HG03280 (cell line): ENCODE measurements around the gene BANP.
"Not testable (repeated sequence)": the region's sequence is repeated elsewhere in the genome, so short reads cannot be mapped to it uniquely, and the experiment has no call there.

ENCODE experiments used
- ATAC-seq: cut with Tn5 transposase; IDR thresholded peaks from one replicate; pipeline ENCODE4 v1.9.1; 2021; ENCODE audit warnings: mild to moderate bottlenecking, moderate library complexity; ENCODE audit not compliant: unreplicated experiment

Gene BANP, protein sequence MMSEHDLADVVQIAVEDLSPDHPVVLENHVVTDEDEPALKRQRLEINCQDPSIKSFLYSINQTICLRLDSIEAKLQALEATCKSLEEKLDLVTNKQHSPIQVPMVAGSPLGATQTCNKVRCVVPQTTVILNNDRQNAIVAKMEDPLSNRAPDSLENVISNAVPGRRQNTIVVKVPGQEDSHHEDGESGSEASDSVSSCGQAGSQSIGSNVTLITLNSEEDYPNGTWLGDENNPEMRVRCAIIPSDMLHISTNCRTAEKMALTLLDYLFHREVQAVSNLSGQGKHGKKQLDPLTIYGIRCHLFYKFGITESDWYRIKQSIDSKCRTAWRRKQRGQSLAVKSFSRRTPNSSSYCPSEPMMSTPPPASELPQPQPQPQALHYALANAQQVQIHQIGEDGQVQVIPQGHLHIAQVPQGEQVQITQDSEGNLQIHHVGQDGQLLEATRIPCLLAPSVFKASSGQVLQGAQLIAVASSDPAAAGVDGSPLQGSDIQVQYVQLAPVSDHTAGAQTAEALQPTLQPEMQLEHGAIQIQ

DNA sequence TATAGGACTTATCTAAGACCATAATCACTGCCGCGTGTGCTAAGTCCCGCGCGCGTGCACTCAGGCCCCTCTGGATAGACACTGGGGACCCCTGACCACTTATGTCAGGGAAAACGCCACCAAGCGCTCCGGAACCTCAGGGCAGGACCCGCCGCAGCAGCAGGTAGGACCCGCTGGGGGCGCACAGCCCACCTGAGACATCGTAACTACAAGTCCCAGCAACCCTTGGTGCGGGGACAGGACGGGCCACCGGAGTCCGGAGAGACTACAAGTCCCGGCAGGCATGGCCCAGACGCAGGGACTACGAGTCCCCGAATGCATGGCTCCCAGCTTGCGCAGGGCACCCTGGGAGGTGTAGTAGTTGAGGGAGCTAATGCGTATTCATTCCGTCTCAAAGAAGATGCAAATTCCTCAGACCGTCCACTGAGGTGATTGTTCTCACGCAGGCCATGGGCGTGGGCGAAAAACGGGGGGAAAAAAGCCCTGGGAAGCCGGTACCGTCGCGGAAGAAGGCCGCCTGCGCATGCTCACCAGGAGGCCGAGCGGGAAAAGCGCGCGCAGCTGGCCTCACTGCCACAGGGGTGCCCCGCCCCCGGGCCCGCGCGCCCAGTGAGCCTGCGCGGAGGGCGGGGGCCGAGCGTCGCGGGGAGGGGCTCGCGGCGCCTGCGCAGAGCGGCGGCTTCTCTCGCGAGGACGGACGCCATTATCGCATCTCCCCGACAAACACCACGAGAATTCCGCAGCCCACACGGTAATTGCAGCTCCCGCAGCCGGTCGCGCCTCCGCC is at the start of gene BANP:
BANP (plus strand) TSS at position 670 of the 787 bp plus-strand sequence. CDS start 23,682 bp downstream, outside the sequence.
- peak; percentile 87 for ATAC-seq

DNA sequence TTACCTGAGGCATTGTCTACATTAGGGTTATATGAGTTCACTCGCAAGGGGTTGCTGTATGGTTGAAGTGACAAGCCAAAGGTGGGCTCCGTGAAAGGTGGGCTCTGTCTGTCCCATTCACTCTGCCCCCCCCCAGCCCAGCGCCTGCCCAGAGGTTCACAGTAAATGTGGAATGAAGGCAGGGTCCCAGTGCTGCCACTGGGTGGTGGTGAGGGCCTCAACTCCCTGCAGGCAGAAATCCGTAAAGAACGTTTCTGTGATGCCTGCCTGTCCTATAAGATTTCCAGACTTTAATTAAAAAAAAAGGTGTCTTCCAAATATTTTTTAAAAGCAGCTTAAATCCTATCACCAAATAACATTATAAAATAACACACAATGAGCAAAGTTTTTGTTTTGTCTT is 46.3 kb upstream of the BANP start:
- ATAC-seq, result not testable (repeated sequence)

DNA sequence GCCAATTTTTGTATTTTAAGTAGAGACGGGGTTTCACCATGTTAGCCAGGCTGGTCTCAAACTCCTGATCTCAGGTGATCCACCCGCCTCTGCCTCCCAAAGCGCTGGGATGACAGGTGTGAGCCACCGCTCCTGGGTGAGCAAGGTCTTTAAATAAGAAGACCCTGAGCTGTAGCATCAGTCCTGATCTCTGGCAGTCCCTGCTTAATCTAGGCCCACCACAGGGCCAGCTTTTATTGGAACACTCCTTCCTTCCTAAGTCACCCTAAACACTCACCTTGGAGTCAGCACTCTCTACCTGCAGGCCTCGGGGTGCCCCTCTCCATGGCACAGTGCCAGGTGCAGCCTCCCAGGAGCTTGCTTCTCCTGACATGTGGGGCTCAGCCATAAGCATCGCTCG is 45.7 kb upstream of the BANP start:
- not testable (repeated sequence) for ATAC-seq

DNA sequence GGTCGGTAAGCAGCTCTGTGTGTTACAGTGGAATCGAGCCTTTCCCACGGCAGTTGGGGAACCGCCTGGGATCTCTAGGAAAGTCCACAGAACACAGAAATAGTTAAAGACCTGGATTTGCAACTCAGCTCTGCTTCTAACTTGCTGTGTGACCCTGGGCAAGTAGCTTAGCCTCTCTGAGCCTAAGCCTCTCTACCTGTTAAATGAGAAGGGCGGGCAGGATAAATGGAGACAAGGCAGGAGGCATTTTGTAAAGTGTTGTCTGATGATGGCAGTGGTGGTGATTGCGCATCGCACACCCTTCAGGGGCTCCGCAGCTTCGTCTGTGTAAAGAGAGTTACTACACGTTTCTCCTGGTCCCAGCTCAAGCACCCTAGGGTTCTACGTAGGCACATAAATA is 43.1 kb upstream of the BANP start:
- ATAC-seq, result not testable (repeated sequence)

DNA sequence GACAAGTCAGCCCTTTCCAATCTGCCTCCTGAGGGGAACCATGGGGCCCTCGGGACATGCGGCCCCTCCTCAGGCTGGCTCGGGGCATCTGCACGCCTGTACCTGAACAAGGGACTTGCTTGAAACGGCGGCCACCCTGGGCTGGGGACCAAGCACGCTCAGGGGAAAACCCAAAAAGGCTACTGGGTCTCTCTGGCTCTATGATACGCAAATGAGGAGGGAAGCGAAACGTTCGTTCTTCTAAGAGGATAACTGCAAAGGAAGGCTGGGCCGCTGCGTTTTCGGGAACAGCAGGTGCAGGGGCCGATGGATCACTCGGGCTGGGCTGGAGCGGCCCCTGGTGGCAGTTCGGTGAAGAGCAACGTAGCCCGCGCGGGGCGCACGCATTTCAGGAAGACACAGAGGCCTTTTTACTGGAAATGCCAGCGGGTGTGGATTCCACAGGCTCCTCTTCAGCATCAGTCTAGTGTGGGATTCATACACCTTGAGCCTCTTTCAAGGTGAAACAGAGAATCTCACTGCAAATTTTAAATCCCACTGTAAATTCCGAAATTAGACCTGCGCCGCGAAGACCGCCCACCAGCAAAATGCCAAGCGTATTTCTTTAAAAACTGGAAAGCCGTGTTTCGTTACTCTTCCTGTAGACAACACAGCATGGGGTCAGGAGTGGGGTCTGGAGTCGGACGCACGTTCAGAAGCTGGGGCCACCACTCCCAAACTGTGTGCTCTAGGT is 41.9 kb upstream of the BANP start:
- peak; percentile 79 for ATAC-seq

DNA sequence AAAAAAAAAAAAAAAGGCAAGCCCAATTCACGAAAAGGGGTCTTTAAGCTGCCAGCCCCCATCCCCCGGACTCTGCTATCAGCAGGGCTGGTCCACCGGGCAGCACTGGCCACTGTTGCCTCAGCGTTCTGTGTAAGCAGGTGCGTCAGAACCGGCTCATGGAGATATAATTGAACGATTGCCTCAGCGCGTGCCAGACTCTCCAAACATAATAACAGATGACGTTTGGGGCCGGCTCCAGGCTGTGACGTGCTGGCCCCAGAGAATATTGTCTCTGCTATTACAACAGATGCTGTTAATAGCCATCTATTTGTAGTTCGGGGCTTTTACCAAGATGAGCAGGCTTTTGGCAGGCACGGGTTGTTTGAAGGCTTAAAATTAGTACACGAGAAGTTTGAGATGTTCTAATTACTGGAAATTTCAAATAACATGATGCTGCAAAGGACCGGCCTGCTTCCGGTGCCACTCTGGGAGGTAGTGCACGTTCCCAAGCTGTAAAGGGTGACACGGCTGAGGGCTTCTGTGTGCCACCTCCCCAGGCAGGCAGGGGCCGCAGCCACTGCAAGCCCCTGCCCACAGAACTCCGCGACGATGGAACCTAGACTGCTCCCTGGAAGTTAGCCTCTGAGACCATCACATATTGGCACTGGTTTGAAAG is 40.0 kb upstream of the BANP start:
- ATAC-seq, result not testable (repeated sequence)

DNA sequence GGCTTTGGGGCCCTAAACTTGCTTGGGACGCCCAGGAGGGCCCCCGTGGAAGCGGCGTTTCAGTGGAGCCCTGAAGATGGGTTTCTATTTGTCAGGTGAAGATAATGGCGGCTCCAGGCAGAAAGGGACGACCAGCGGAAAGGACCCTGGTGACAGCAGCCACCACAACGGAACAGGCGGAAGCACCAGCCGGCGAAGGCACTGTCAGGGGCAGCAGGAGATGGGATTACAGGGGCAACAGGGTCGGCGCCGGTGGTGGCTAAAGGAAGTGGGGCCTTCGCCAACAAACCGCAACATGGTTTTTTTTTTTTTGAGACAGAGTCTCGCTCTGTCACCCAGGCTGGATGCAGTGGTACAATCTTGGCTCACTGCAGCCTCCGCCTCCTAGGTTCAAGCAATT is 38.5 kb upstream of the BANP start:
- ATAC-seq, result not testable (repeated sequence)

DNA sequence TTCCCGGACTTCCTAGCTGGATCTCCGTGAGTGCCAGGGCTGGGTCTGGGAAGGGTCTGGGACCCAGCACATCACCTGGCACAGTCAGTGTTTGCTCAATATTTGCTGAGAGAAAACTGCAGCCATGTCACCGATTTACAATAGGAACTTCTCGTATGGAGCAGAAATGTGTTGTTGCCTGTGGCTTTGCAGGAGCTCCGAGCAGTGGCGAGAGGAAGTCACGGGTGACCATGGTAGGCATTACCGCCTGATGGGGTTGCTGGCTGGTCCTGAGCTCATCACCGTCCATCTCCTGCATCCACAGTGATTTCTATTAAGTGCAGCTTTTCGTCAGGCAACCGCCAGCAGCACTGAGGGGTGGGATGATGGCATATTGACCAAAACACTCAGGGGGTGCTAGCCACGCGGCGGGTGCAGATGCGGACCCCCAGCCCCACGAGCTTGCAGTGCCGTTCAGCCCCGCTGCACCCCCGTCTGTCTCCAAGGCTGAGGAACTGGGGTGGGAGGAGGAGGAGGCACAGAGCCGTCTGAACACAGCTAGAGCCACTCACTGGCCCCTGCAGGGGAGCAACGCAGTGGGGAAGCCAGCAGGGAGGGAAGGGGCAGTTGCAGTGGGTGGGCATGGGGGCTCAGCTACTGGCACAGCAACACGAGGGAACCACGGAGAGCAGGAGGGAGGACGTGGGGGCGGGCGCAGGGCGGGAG is 37.1 kb upstream of the BANP start:
- not testable (repeated sequence) for ATAC-seq

DNA sequence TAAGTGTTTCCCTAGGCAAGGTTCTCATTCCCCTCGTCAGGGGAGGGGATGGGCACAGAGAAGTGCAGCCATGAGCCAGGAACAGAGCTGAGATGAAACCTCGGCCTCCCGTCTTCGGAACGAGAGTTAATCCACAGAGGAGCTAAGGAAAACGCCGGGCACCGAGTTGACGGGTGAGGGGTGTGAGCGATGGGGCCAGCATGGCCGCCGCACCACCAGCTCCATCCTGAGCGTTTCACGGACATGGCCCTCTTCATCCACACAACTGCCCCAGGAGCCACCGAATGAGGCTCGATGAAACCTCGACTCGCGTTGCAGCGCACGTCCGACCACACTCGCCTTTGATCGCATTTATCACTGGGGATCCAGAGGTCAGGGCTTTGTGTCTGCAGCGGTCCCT is 36.4 kb upstream of the BANP start:
- ATAC-seq, result no peak

DNA sequence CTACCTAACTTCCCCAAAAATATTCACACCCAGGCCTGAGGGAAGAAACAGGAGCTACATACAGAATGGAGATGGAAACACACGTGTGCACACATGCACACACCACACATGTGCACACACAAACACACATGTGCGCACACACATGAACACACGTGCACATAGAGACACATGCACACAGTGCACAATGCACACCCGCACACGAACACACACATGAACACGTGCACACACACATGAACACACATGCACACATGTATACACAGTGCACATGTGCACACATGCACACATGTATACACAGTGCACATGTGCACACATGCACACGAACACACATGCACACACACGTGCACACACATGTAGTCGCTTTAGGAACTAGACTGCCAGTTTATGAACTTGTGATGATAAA is 33.7 kb upstream of the BANP start:
- ATAC-seq, result no peak

DNA sequence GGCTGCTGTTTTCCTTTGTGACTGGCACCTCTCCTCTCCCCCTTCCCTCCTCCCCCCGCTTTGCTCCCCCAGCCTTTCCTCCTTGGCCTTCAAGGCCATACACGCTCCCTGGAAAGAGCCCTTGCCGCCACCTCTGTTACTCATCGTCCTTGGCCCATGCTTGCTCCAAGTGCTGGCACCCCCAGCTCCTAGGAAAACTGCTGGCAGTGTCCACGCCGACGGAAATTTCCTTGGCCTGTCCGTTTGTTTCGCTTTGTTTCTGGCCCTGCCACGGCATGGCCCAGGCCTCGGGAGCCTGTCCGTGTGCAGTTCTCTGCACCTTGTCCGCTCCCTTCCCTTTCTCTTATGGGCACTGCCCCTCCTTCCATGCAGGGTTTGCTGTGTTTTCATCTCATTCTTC is 32.9 kb upstream of the BANP start:
- no peak for ATAC-seq

DNA sequence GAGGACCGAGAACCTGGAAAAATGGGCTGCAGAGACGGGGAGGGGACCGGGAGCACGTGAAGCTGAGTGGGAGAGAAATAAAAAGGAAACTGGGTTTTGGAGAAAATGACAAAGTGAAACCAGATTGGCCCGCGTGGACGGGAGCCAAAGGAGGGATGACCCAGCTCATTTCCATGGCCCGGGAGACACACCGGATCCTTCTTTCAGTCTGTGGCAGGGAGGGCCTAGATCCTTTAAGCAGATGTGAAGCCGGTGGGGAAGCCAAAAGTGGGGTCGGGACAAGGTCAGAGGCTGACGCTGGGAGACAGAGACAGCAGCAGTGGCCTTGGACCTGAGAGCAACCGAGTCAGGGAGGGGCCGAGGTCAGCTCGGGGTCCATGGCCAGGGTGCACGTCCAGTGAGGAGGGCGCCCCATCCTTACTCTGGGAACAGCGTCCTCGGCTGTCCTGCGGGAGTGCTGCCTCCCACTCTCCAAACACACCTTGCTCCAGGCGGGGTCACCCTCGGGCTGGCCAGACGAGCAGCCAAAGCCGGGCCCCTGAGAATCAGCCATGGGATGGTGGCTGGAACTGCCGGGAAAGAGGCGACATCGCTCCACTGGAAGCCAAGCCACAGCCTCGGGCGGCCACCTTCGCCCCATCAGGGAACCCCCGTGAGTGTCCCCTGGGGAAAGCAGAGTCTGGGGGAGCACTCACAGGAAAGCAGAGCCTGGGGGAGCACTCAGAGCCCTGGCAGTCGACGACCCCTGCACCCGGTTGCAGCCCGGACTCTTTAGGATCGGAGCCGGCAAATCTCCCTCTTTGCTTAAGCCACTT is 32.2 kb upstream of the BANP start:
- ATAC-seq, result no peak

DNA sequence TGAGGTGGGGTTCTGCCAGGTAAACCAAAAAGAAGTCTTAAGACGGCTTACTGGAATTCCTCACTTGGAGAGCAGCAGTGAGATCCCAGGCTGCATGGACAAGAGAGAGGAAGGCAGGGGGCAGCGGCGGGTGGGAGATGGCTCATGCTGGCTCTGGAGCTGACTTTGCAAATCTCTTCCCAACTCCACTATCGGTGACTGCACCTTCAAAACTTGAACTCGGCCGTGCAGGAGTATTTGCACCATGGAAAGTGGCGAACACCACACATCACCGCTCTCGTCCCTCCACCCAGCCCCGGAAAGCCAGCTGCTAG is 31.6 kb upstream of the BANP start:
- ATAC-seq, result no peak

DNA sequence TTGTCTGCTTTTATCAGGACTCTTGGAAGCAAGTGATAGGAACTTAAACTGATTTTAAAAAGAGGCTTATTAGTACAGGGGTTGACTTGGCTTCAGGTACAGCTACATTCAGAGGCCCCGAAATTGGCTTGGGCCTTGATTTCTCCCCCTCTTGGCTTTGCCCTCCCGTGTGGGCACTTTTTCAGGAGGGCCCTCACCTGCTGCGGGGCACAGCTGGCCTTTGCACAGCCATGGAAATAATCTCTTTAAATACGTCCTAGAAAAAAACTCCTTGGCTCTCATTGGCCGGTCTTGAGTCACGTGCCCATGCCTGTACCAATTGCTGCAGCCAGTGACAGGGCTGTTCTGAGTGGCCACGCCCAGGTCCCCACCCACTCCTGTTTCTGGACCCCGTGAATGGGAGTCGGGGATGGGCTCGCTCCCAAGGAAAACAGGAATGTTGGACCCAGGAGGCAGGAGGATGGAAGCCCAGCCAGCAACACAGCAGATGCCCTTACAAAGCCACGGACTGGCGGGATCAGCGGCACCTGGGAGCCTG is 29.9 kb upstream of the BANP start:
- ATAC-seq, result no peak

DNA sequence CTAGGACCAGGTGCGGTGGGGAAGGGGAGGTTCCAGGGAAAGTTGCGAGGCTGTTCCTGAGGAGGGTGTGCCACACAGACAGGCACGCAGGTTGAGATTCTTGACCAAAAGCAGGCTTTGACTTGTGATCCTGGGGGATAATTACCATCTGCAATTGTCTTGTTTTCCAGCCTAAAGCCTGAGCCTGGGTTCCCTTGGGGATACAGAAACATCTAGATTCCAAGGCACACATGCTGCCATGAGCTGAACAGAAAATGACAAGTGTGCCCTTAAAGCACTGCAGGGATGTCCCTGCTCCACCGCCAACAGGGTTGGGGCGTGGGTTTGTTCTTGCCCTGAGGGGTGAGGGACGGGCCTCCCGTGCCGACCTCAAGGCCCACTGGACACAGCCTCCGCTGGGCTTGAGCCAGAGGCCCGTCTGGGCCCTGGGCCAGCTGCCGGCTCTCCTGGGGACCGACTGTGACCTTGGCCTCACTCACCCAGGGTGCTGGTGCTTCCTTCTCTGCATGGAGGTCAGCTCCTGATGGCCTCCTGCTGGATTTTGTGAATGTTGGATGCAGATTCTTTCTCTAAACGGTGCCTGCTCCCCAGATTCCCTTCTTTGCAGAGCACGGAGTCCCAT is 28.9 kb upstream of the BANP start:
- no peak for ATAC-seq

DNA sequence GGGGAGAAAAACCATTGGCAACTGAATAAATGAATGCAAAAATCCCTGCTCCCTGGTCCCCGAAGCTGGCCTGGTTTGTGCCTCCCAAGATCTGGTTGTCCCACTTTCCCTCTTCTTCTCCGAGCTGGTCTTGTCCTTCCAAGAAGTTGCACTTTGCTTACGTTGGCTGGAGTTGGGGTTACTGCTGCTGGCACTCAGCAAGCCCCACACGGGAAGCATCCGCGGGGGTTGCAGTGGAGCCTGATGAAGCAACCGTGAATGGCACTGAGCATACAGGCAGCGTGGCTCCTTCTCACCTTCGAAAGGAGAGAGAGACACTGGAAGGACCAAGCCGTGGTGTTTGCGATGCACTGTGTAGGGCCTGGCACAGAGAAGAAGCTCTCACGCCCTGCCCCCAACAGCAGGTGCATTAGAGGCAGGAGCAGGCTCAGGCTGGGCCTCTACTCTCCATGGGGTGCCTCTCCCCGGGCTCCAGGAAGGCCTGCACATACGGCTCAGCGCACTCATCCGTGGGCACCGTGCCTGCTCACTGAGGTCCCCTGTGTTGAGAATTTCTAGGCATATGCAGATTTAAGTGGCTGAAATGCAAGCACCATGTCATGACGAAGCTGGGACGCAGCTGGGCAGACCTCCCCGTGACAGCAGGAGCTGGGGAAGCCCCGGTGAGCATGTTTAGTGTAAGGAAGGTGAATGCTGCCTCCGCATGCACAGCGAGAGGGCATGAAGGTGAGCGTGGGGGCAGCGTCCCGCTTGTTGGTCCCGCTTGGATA is 27.0 kb upstream of the BANP start:
- peak; percentile 68 for ATAC-seq

DNA sequence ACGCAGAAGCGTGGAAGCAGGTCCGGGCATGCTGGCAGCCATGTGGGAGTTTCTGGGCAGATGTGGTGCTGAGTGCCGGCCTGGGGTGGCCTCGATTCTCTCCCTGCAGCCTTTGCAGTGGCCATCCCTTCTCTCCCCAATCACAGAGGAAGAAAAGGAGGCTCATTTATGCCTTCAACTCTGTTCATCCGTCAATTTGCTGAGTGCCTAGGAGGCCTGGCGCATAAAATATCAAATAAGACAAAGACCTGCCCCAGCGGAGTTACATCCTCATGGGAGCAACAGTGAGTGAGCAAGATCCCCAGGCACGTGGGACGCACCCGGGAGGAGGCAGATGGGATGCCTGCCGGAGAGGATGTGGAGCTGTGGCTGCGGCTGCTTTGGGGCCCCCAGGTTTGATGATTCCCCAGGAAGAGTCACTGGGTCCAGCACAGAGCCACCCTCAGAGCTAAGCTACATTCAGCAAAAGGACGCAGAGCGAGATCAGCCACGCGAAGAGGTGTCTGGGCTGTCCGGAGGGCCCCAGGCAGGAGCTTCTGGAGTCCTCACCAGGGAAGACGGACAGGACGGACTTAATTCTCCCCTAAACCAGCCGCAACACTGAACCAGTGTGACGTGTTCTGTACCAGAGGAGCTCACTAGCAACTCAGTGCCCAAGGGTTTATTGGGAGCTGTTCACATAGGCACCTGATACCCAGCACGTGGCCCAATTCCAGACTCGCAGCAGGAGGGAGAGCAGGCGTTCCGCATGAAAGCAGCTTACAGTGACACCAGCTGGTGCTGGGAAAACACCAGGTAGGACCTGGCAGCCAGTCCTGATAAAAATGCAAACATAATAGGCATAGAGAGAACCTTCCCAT is 26.2 kb upstream of the BANP start:
- no peak for ATAC-seq
